B cell (primary cell): ENCODE data around the gene XRCC3. TPM values are rescaled to one million over a fixed set of nuclear protein-coding genes. Genes with fewer than 3 reads are reported as not detected.
A peak's percentile ranks its signal among the peaks of the same experiment; 100 is the strongest.

Source experiments
- ATAC-seq: fragments of 200-7000 bp; cut with Tn5 transposase; one replicate; pipeline ENCODE4 v1.10.0; 2021; ENCODE audit warnings: low read depth, mild to moderate bottlenecking, moderate number of reproducible peaks, moderate library complexity
- CTCF ChIA-PET: fragments of 350-600 bp; sonication (Branson Sonifier 250); formaldehyde crosslinking; loops from one replicate; lab custom pipeline; 2021; ENCODE audit warnings: antibody characterized with exemption, inconsistent platforms; lab: Charles Lee
- POLR2A ChIA-PET: fragments of 350-600 bp; sonication (Branson Sonifier 250); formaldehyde crosslinking; loops from one replicate; lab custom pipeline; 2021; ENCODE audit warnings: antibody characterized with exemption; lab: Charles Lee
- DNase-seq: peaks from one replicate; pipeline ENCODE4 v3.0.0; 2013
- H2AFZ ChIP-seq: 2 replicates; pipeline ENCODE4 v1.6.1; 2012; ENCODE audit warnings: mild to moderate bottlenecking, low read depth, low read length; ENCODE audit not compliant: insufficient read depth, poor library complexity, severe bottlenecking
- H3K27ac ChIP-seq, 2 donors: 1 replicate in 1 of 2; 2 replicates in 1 of 2; pipeline ENCODE4 v1.5.1; 2012 to 2013; ENCODE audit warnings: low read length in 2 of 2, mild to moderate bottlenecking in 2 of 2, moderate library complexity in 1 of 2
- H3K27me3 ChIP-seq, 4 experiments: fragments of 200-600 bp in 1 of 4; sonication (generic) in 1 of 4; replicated peaks in 1 of 4; 1 replicate in 2 of 4; 2 replicates in 2 of 4; pipeline versions ENCODE4 v1.6.1 to v1.7.0; 2013 to 2016; ENCODE audit warnings: low read length in 3 of 4, mild to moderate bottlenecking in 2 of 4, mixed read lengths in 1 of 4, moderate library complexity in 1 of 4; ENCODE audit not compliant: insufficient read depth in 4 of 4, control insufficient read depth in 3 of 4; ENCODE audit errors: control extremely low read depth in 1 of 4
- H3K36me3 ChIP-seq, 2 experiments: replicated peaks in 1 of 2; 1 replicate in 1 of 2; 2 replicates in 1 of 2; pipeline versions ENCODE4 v1.6.1 to v1.7.1; 2013; ENCODE audit warnings: low read length in 1 of 2; ENCODE audit not compliant: insufficient read depth in 2 of 2, control insufficient read depth in 1 of 2; ENCODE audit errors: control extremely low read depth in 1 of 2, extremely low read depth in 1 of 2
- H3K4me1 ChIP-seq, 2 donors: fragments of 200-600 bp in 1 of 2; sonication (generic) in 1 of 2; 1 replicate in 1 of 2; 2 replicates in 1 of 2; pipeline versions ENCODE4 v1.5.1 to v1.6.1; 2013 to 2017; ENCODE audit warnings: low read length in 2 of 2; ENCODE audit not compliant: control insufficient read depth in 2 of 2, insufficient read depth in 2 of 2
- H3K4me2 ChIP-seq: replicated peaks from 2 replicates; pipeline ENCODE3; 2012; ENCODE audit warnings: mild to moderate bottlenecking, low read depth, low read length; ENCODE audit not compliant: poor library complexity, severe bottlenecking
- H3K4me3 ChIP-seq, 5 experiments: fragments of 200-600 bp in 1 of 5; sonication (generic) in 1 of 5; 1 replicate in 3 of 5; 2 replicates in 2 of 5; pipeline versions ENCODE4 v1.5.1 to v1.7.0; 2011 to 2016; ENCODE audit warnings: low read length in 4 of 5, mild to moderate bottlenecking in 4 of 5, low read depth in 2 of 5, control low read depth in 1 of 5, moderate library complexity in 1 of 5; ENCODE audit not compliant: insufficient read depth in 1 of 5; ENCODE audit errors: control extremely low read depth in 1 of 5, extremely low read depth in 1 of 5
- H3K79me2 ChIP-seq: fragments of 200-600 bp; sonication (generic); one replicate; pipeline ENCODE4 v1.6.0; 2016; ENCODE audit warnings: low read length; ENCODE audit not compliant: control insufficient read depth, insufficient read depth
- H3K9ac ChIP-seq: fragments of 200-600 bp; sonication (generic); 2 replicates; pipeline ENCODE4 v1.6.1; 2017; ENCODE audit warnings: mild to moderate bottlenecking, low read length, moderate library complexity
- H3K9me3 ChIP-seq, 3 donors: one replicate each; pipeline versions ENCODE4 v1.6.1 to v1.7.1; 2013; ENCODE audit warnings: low read length in 2 of 3; ENCODE audit not compliant: control insufficient read depth in 2 of 3, insufficient read depth in 1 of 3; ENCODE audit errors: control extremely low read depth in 1 of 3
- H4K20me1 ChIP-seq: 2 replicates; pipeline ENCODE4 v1.6.0; 2012; ENCODE audit warnings: mild to moderate bottlenecking, low read length; ENCODE audit not compliant: insufficient read depth, control insufficient read depth, poor library complexity, severe bottlenecking
- H3K27ac Mint-ChIP-seq: one replicate; pipeline ENCODE4 v1.8.0; 2021; ENCODE audit warnings: mixed read lengths
- H3K27me3 Mint-ChIP-seq: one replicate; pipeline ENCODE4 v1.8.0; 2021; ENCODE audit warnings: mixed read lengths
- H3K4me1 Mint-ChIP-seq: one replicate; pipeline ENCODE4 v1.8.0; 2021; ENCODE audit warnings: mixed read lengths
- H3K4me3 Mint-ChIP-seq: one replicate; pipeline ENCODE4 v1.8.0; 2021; ENCODE audit warnings: mixed read lengths
- H3K9me3 Mint-ChIP-seq: one replicate; pipeline ENCODE4 v1.8.0; 2022; ENCODE audit warnings: mixed read lengths; ENCODE audit not compliant: insufficient read depth
- EZH2 ChIP-seq: IDR thresholded peaks from 2 replicates; pipeline ENCODE4 v1.6.1; 2012; ENCODE audit warnings: borderline replicate concordance, low read depth, mild to moderate bottlenecking, moderate library complexity, low read length; ENCODE audit not compliant: insufficient read depth, poor library complexity, severe bottlenecking
- WGBS: methylation state at CpG from one replicate; pipeline ENCODE4 v1.1.5; 2013; ENCODE audit warnings: missing lambda C conversion rate; ENCODE audit not compliant: insufficient coverage; 5-methylcytosine and 5-hydroxymethylcytosine counted together
- intact Hi-C: fragments of 100-400 bp; cut with micrococcal nuclease; formaldehyde crosslinking; loops from one replicate; pipeline ENCODE4 v1.10.0; 2022
- polyA plus RNA-seq: library from polyadenylated mRNA; depleted of rRNA; stranded (reverse); fragments of >200 nt; gene quantifications from 2 replicates; pipeline ENCODE4 v1.2.3, GENCODE V29; 2012
- total RNA-seq, 2 donors: library from RNA; stranded (reverse); fragments of 120-200 nt in 1 of 2; gene quantifications; 1 replicate in 1 of 2; 2 replicates in 1 of 2; pipeline versions ENCODE4 v1.2.3 to v1.2.4, GENCODE V29; 2013 to 2022
- TF ChIP-seq, protein P1 (sequence below): fragments of 200-600 bp; IDR thresholded peaks from one replicate; pipeline ENCODE4 v1.8.0; 2022; ENCODE audit warnings: antibody characterized with exemption, mild to moderate bottlenecking

The XRCC3 gene
- total and polyA plus RNA-seq, 2 donors (not counting 1 experiment from before 2014, with no cell fraction given) = 18.0 to 19.7 TPM

DNA sequence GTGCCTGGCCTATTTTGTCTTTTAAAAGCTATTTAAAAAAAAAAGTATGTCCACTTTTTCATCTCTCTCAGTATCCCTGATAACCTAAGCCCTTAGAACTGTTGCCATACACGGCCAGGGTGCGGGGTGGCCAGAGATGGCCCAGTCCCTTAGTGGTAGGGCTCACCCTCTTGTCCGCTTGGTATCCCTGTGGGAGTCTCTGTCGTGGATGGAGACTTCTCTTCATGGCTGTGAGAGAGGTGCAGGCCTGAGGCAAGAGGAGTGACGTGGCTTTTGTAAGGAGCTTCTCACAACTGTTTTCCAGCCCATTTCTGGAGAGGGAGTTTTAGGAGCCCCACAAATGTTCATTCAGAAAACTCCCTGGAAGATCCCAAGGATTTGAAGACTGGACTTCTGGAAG is 26.8 kb downstream of the XRCC3 start:
- H4K20me1 ChIP-seq = peaks cover 25% of the 10 kb centered on the region
- intact Hi-C loops = no loop called here
- no peak for ATAC-seq
- Mint-ChIP-seq H3K4me1 (peaks cover 38% of the 10 kb centered on the region), H3K27me3 (no peaks in the 10 kb centered on the region), H3K27ac (peak overlapping the region; percentile 37), H3K4me3 (no peak overlapping the region), H3K9me3 (no peaks in the 10 kb centered on the region)
- WGBS = no CpG with 5 or more reads among the region's 5 CpGs
- H3K27ac ChIP-seq = peak overlapping the region in 1 of 2 donors; percentile 62
- H3K4me2 ChIP-seq = peak overlapping the region; percentile 45
- no peaks in the 10 kb centered on the region for H3K9me3 ChIP-seq
- H3K4me1 ChIP-seq = peaks cover 41 to 43% of the 10 kb centered on the region in 2 donors
- DNase-seq = no peak
- H3K36me3 ChIP-seq = peaks cover 2 to 50% of the 10 kb centered on the region in 2 experiments
- no peak overlapping the region for H2AFZ ChIP-seq
- TF ChIP-seq, protein P1, sequence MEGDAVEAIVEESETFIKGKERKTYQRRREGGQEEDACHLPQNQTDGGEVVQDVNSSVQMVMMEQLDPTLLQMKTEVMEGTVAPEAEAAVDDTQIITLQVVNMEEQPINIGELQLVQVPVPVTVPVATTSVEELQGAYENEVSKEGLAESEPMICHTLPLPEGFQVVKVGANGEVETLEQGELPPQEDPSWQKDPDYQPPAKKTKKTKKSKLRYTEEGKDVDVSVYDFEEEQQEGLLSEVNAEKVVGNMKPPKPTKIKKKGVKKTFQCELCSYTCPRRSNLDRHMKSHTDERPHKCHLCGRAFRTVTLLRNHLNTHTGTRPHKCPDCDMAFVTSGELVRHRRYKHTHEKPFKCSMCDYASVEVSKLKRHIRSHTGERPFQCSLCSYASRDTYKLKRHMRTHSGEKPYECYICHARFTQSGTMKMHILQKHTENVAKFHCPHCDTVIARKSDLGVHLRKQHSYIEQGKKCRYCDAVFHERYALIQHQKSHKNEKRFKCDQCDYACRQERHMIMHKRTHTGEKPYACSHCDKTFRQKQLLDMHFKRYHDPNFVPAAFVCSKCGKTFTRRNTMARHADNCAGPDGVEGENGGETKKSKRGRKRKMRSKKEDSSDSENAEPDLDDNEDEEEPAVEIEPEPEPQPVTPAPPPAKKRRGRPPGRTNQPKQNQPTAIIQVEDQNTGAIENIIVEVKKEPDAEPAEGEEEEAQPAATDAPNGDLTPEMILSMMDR = no peak
- no peak for TF ChIP-seq EZH2
- ChIA-PET POLR2A (no interaction called here), CTCF (interaction anchor here (2.6 kb wide), 1 partner anchor 8 kb away, joined by 10 read pairs; no protein-coding TSS in a partner anchor)
- H3K4me3 ChIP-seq = no peak overlapping the region
- H3K27me3 ChIP-seq = no peaks in the 10 kb centered on the region
- H3K79me2 ChIP-seq = peaks cover 28% of the 10 kb centered on the region
- no peak overlapping the region for H3K9ac ChIP-seq

GRCh38 chr14:103687712-103688111 is 27.5 kb downstream of the XRCC3 start:
- Histone ChIP-seq H3K4me3 (no peak overlapping the region), H3K4me1 (peaks cover 41 to 43% of the 10 kb centered on the region in 2 donors), H4K20me1 (peaks cover 25% of the 10 kb centered on the region), H3K9ac (no peak overlapping the region), H3K36me3 (peaks cover 2 to 54% of the 10 kb centered on the region in 2 experiments), H3K4me2 (no peak overlapping the region), H3K27ac (no peak overlapping the region), H2AFZ (no peak overlapping the region), H3K79me2 (peaks cover 33% of the 10 kb centered on the region), H3K9me3 (no peaks in the 10 kb centered on the region), H3K27me3 (no peaks in the 10 kb centered on the region)
- Mint-ChIP-seq H3K27me3 (no peaks in the 10 kb centered on the region), H3K4me1 (peaks cover 36% of the 10 kb centered on the region), H3K4me3 (no peak overlapping the region), H3K9me3 (no peaks in the 10 kb centered on the region), H3K27ac (no peak overlapping the region)
- ChIA-PET CTCF (no interaction called here), POLR2A (no interaction called here)
- TF ChIP-seq, protein P1 = no peak
- ATAC-seq = no peak
- no peak for DNase-seq
- intact Hi-C loops = no loop called here
- 100% methylated on average over 3 of the region's 4 CpGs for WGBS
